GM23338 (cell line): ENCODE measurements around the gene SEC14L1.

Experiments
- CREB1 ChIP-seq: fragments of 250-450 bp; sonication (Bioruptor Pico); IDR thresholded peaks from 2 replicates; pipeline ENCODE4 v1.5.0; 2020; ENCODE audit warnings: low read depth, mild to moderate bottlenecking, moderate library complexity
- CTCF ChIP-seq, 2 experiments: fragments of 200-600 bp in 1 of 2; sonication (generic) in 1 of 2; conservative IDR thresholded peaks; 2 replicates each; pipeline versions ENCODE4 v1.5.1 to v1.6.1; 2016 to 2017; ENCODE audit warnings: antibody characterized with exemption in 2 of 2, low read depth in 2 of 2, mild to moderate bottlenecking in 2 of 2, moderate library complexity in 1 of 2
- ETS1 ChIP-seq: IDR thresholded peaks from 2 replicates; pipeline ENCODE4 v1.6.1; 2016; ENCODE audit warnings: antibody characterized with exemption
- EZH2 ChIP-seq: fragments of 200-600 bp; sonication (generic); IDR thresholded peaks from one replicate; pipeline ENCODE4 v1.8.0; 2017; ENCODE audit warnings: antibody characterized with exemption, mild to moderate bottlenecking, low read depth; ENCODE audit not compliant: unreplicated experiment
- EZH2phosphoT487 ChIP-seq: fragments of 200-600 bp; sonication (generic); IDR thresholded peaks from one replicate; pipeline ENCODE4 v1.8.1; 2018; ENCODE audit warnings: antibody characterized with exemption; ENCODE audit not compliant: unreplicated experiment
- JUNB ChIP-seq: IDR thresholded peaks from one replicate; pipeline ENCODE4 v1.6.1; 2016; ENCODE audit warnings: antibody characterized with exemption; ENCODE audit not compliant: unreplicated experiment
- NANOG ChIP-seq: IDR thresholded peaks from 2 replicates; pipeline ENCODE4 v1.6.1; 2016; ENCODE audit warnings: antibody characterized with exemption, borderline replicate concordance
- POLR2AphosphoS5 ChIP-seq: IDR thresholded peaks from 2 replicates; pipeline ENCODE4 v1.6.1; 2016; ENCODE audit warnings: antibody characterized with exemption, low read depth
- REST ChIP-seq: IDR thresholded peaks from one replicate; pipeline ENCODE4 v1.6.1; 2018; ENCODE audit warnings: antibody characterized with exemption; ENCODE audit not compliant: unreplicated experiment
- STAT1 ChIP-seq: IDR thresholded peaks from one replicate; pipeline ENCODE4 v1.6.1; 2016; ENCODE audit warnings: antibody characterized with exemption; ENCODE audit not compliant: unreplicated experiment
- ZNF114 ChIP-seq: fragments of 250-450 bp; sonication (Bioruptor Pico); IDR thresholded peaks from 2 replicates; pipeline ENCODE4 v1.5.0; 2020; ENCODE audit warnings: mild to moderate bottlenecking, moderate library complexity
- ZNF331 ChIP-seq: fragments of 250-450 bp; sonication (Bioruptor Pico); IDR thresholded peaks from 2 replicates; pipeline ENCODE4 v1.5.0; 2020; ENCODE audit warnings: low read depth, mild to moderate bottlenecking, moderate library complexity

GRCh38 chr17:77208217-77208808 is 67.5 kb downstream of the SEC14L1 start:
- TF ChIP-seq ZNF114 (no peak), REST (no peak), CTCF (conservative IDR thresholded peaks at IDR 0.05; ENCODE audit: low read depth in 2 of 2) (peak in 1 of 2 experiments; percentile 27; a peak in 2 of 4 replicates), EZH2 (no peak), POLR2AphosphoS5 (no peak), STAT1 (no peak), EZH2phosphoT487 (no peak), ZNF331 (CRISPR knock-in tag) (no peak), CREB1 (CRISPR knock-in tag) (no peak), JUNB (no peak), ETS1 (no peak), NANOG (no peak)
